Testis (tissue), 3 donors: ENCODE data around the gene CYP4V2. TPM values are rescaled to one million over a fixed set of nuclear protein-coding genes. Genes with fewer than 3 reads are reported as not detected.
A peak's percentile ranks its signal among the peaks of the same experiment; 100 is the strongest.

ENCODE experiments used
- DNase-seq: peaks from one replicate; pipeline ENCODE4 v3.0.0-alpha.2; 2019
- H3K27ac ChIP-seq, 2 donors: fragments of 200-600 bp; sonication (generic); one replicate each; pipeline ENCODE4 v1.5.1; 2019
- H3K27me3 ChIP-seq: fragments of 200-600 bp; sonication (generic); one replicate; pipeline ENCODE4 v1.5.1; 2019
- H3K36me3 ChIP-seq: fragments of 200-600 bp; sonication (generic); one replicate; pipeline ENCODE4 v1.5.1; 2017; ENCODE audit warnings: low read depth; ENCODE audit errors: missing control alignments
- H3K4me1 ChIP-seq: fragments of 200-600 bp; sonication (generic); one replicate; pipeline ENCODE4 v1.5.1; 2019
- H3K4me3 ChIP-seq, 2 donors: fragments of 200-600 bp; sonication (generic); one replicate each; pipeline ENCODE4 v1.5.1; 2017 to 2019
- H3K9me3 ChIP-seq: fragments of 200-600 bp; sonication (generic); one replicate; pipeline ENCODE4 v1.5.1; 2017
- POLR2A ChIP-seq: fragments of 450-650 bp; IDR thresholded peaks from one replicate; pipeline ENCODE4 v1.6.1; 2017; ENCODE audit warnings: antibody characterized with exemption, mild to moderate bottlenecking, moderate library complexity
- WGBS, 2 donors: methylation state at CpG; one replicate each; pipeline ENCODE4 v1.1.5; 2018; 5-methylcytosine and 5-hydroxymethylcytosine counted together
- intact Hi-C: fragments of 100-400 bp; cut with DNase I; formaldehyde crosslinking; loops from one replicate; pipeline ENCODE4 v1.15.1; 2023; ENCODE audit warnings: low total_unique reads
- polyA plus RNA-seq: library from polyadenylated mRNA; stranded (reverse); fragments of 350-450 nt; fragmentation: Illumina TruSeq; extraction: RNeasy Lipid Tissue Mini Kit (QIAGEN cat#74804); gene quantifications from one replicate; pipeline ENCODE4 v1.2.3, GENCODE V29; 2014; ENCODE audit warnings: low read depth, low replicate concordance; ENCODE audit not compliant: insufficient read depth
- total RNA-seq, 2 donors: library from RNA; depleted of rRNA; stranded (reverse); fragments of >200 nt; gene quantifications; one replicate each; pipeline ENCODE4 v1.2.3, GENCODE V29; 2016
- TF ChIP-seq, protein P1 (sequence below), 3 experiments: fragments of 450-650 bp in 2 of 3; fragments of 200-600 bp in 1 of 3; sonication (generic) in 1 of 3; IDR thresholded peaks; one replicate each; pipeline ENCODE4 v1.5.1; 2016 to 2019; ENCODE audit warnings: antibody characterized with exemption in 3 of 3, mild to moderate bottlenecking in 2 of 3, moderate library complexity in 1 of 3

CYP4V2 gene
- total and polyA plus RNA-seq, 3 donors from 2014 or later = 11.4 to 50.5 (median 34.9) TPM

DNA sequence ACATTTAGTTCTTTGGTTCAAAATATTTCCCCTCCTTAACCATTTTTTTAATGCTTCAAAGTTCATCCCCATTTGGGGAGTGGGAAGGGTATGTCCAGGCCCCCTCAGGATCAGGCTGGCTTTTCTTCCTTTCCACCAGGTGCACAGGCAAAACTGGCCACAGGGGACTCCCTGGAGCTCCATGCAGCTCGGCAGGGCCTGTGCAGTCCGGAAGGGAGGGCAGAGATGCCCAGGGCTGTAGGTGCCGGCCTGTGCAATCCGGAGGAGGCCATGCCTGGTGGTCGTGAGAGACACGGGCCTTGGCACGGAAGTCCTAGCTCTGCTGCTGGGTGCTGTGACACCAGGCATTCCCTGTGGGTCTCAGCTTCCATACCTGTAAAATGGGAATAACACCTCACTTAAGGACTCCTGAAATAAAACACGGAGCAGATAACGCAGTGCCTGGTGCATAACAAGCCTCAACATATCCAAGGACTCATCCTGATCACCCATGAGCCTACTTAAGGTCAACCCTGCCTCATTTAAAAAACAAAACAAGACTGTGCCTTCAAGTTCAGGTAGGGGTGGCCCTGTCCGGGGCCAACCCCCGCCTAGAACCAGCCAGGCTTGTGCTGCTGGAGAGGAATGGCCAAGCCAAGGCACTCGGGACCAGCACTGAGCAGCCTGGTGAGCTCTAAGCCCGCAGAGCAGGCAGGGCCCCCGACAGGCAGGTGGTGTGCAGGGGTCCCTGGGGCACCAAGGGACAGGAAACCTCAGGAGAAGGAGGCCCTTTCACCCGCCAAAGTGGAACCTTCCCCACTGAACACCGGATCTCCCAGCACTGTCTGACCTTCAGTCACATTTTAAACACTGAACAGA is 21.2 kb upstream of the CYP4V2 start:
- DNase-seq = no peak
- intact Hi-C loops = no loop called here
- Histone ChIP-seq H3K9me3 (no peaks in the 10 kb centered on the region), H3K4me3 (no peak overlapping the region), H3K36me3 (no peaks in the 10 kb centered on the region), H3K27me3 (no peaks in the 10 kb centered on the region), H3K27ac (no peak overlapping the region), H3K4me1 (no peaks in the 10 kb centered on the region)
- TF ChIP-seq, protein P1, sequence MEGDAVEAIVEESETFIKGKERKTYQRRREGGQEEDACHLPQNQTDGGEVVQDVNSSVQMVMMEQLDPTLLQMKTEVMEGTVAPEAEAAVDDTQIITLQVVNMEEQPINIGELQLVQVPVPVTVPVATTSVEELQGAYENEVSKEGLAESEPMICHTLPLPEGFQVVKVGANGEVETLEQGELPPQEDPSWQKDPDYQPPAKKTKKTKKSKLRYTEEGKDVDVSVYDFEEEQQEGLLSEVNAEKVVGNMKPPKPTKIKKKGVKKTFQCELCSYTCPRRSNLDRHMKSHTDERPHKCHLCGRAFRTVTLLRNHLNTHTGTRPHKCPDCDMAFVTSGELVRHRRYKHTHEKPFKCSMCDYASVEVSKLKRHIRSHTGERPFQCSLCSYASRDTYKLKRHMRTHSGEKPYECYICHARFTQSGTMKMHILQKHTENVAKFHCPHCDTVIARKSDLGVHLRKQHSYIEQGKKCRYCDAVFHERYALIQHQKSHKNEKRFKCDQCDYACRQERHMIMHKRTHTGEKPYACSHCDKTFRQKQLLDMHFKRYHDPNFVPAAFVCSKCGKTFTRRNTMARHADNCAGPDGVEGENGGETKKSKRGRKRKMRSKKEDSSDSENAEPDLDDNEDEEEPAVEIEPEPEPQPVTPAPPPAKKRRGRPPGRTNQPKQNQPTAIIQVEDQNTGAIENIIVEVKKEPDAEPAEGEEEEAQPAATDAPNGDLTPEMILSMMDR (IDR thresholded peaks at IDR 0.05) = no peak
- TF ChIP-seq POLR2A = no peak
- 47 to 89% methylated on average over 2 to 16 of the region's 16 CpGs for WGBS, 2 donors

DNA sequence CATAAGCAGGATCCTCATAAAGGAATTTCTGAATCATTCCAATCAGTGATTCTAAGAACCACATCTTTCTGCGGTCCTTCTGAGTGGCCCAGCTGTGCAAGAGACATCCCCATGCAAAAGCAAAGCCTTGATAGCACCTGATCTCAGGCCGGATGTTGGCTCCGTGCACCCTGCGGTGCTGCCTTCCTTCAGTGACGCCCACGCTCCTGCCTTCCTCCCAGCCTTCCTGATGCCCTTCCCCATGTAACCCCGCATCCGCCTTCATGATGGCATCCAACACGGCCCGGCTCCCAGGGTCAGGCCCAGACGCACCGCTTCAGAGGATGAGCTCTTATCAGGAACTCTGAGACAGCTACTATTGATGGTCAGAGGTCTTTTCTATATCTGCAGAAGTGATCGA is 20.4 kb upstream of the CYP4V2 start:
- TF ChIP-seq, protein P1 (IDR thresholded peaks at IDR 0.05) = no peak
- no peak for TF ChIP-seq POLR2A
- 85 to 90% methylated on average over 13 of the region's 13 CpGs for WGBS, 2 donors
- Histone ChIP-seq H3K9me3 (no peaks in the 10 kb centered on the region), H3K4me3 (no peak overlapping the region), H3K27me3 (no peaks in the 10 kb centered on the region), H3K36me3 (no peaks in the 10 kb centered on the region), H3K27ac (no peak overlapping the region), H3K4me1 (no peaks in the 10 kb centered on the region)
- DNase-seq = no peak
- intact Hi-C loops = no loop called here

DNA sequence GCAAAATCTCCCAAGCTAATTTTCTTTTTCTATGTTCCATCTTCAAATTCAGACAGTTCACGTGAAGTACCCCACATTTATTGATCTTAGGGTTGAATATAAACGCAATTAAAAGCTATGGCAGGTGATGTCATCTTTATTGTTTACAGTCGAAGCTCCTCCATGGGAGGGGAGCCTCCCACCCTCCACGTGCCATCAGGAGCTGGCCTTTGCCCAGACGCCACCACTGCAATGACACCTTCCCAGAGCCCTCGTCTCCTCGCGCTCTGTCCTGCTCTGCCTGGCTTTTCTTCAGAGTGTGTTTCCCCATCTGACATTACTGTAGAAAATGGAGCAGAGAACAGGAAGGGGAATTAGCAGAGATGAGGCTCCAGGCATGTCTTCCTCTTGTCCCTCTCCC is 18.8 kb upstream of the CYP4V2 start:
- intact Hi-C loops = no loop called here
- no peak overlapping the region for H3K27ac ChIP-seq
- H3K36me3 ChIP-seq = no peaks in the 10 kb centered on the region
- no peaks in the 10 kb centered on the region for H3K27me3 ChIP-seq
- 72% methylated on average over 8 of the region's 8 CpGs; no CpG with 5 or more reads in 1 of the 2 donors for WGBS, 2 donors
- no peaks in the 10 kb centered on the region for H3K4me1 ChIP-seq
- TF ChIP-seq, protein P1 (IDR thresholded peaks at IDR 0.05) = no peak
- TF ChIP-seq POLR2A = no peak
- H3K9me3 ChIP-seq = no peaks in the 10 kb centered on the region
- H3K4me3 ChIP-seq = no peak overlapping the region
- DNase-seq = no peak

DNA sequence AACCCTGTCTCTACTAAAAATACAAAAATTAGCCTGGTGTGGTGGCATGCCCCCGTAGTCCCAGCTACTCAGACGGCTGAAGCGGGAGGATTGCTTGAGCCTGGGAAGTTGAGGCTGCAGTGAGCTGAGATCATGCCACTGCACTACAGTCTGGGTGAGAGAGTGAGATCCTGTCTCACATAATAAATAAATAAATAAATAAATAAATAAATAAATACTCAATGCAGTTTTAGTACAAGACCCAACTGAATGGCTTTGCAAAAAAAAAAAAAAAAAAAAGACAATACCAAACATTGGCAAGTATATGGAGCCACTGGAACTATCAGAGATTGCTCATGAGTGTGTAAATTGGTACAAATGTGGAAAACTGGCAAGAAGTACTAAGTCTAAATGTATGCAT is 3.3 kb upstream of the CYP4V2 start:
- no peak for DNase-seq
- Histone ChIP-seq H3K4me3 (no peak overlapping the region), H3K27me3 (no peaks in the 10 kb centered on the region), H3K27ac (no peak overlapping the region), H3K36me3 (no peaks in the 10 kb centered on the region), H3K9me3 (no peaks in the 10 kb centered on the region), H3K4me1 (peaks cover 13% of the 10 kb centered on the region)
- TF ChIP-seq, protein P1 (IDR thresholded peaks at IDR 0.05) = no peak
- TF ChIP-seq POLR2A = no peak
- 62 to 94% methylated on average over 3 of the region's 3 CpGs for WGBS, 2 donors
- intact Hi-C loops = no loop called here

DNA sequence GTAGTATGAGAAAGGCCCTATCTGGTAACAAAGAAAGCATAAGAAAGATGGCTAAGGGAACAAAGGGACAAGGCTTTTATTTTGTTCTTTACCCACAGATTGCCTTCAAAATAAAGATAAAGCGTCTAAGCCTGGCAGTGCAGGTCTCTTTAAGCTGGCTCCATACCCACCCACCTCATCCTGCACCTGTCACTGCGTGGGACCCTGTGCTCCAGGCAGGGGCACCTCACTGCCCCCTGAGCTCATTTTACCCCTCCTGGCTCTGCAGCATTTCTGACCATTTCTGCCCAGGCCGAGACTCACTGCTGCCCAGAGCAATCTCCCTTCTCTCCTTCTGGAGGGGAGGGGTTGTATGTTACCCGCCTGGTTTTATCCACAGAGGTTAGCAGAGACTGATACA is 1.7 kb upstream of the CYP4V2 start:
- Histone ChIP-seq H3K27me3 (no peaks in the 10 kb centered on the region), H3K4me1 (peaks cover 13% of the 10 kb centered on the region), H3K36me3 (no peaks in the 10 kb centered on the region), H3K27ac (peak overlapping the region in 1 of 2 donors; percentile 95), H3K4me3 (no peak overlapping the region), H3K9me3 (no peaks in the 10 kb centered on the region)
- intact Hi-C loops = no loop called here
- 36 to 43% methylated on average over 4 of the region's 4 CpGs for WGBS, 2 donors
- DNase-seq = no peak
- TF ChIP-seq, protein P1 (IDR thresholded peaks at IDR 0.05) = no peak
- TF ChIP-seq POLR2A = no peak
